Measurements from ENCODE around the gene DAP.
"Not testable (repeated sequence)": the region's sequence is repeated elsewhere in the genome, so short reads cannot be mapped to it uniquely, and the experiment has no call there.

Gene DAP

GRCh38 chr5:10668697-10669096 lies 92.3 kb downstream of the DAP start:
- DNase-seq, result no peak

DNA sequence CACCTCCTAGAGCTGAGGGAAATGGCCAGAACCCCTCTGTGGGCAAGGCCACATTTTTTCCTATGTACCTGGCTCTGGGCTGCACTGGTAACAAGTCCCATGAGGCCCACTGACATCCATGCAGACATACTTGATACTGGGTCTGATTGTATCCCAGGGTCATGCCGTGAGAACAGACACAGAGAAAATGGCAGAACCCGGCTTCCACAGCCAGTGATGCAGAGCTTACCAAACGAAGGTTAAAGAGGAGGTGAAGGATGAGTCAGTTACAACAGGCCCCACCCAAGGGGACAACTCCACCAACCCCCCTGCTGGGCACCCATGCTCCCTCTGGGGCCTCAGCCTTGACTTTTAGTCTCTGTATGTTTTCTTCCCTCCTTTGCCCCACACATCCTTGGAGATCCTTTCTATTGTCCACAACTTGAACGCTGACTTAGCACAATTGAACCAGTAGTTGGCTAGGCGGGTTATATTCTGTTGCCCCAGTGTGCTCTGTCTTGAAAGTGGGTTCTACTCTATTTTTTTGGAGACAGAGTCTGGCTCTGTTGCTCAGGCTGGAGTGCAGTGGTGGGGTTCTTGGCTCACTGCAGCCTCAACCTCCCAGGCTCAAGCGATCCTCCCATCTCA lies 93.5 kb downstream of the DAP start:
- no peak for DNase-seq

GRCh38 chr5:10666531-10667299 lies 94.3 kb downstream of the DAP start:
- no peak for DNase-seq

- DNase-seq, result no peak
Observed at GRCh38 chr5:10665799-10666198, 95.2 kb downstream of the DAP start.

GRCh38 chr5:10664180-10664769 lies 96.8 kb downstream of the DAP start:
- not testable (repeated sequence) for DNase-seq

DNA sequence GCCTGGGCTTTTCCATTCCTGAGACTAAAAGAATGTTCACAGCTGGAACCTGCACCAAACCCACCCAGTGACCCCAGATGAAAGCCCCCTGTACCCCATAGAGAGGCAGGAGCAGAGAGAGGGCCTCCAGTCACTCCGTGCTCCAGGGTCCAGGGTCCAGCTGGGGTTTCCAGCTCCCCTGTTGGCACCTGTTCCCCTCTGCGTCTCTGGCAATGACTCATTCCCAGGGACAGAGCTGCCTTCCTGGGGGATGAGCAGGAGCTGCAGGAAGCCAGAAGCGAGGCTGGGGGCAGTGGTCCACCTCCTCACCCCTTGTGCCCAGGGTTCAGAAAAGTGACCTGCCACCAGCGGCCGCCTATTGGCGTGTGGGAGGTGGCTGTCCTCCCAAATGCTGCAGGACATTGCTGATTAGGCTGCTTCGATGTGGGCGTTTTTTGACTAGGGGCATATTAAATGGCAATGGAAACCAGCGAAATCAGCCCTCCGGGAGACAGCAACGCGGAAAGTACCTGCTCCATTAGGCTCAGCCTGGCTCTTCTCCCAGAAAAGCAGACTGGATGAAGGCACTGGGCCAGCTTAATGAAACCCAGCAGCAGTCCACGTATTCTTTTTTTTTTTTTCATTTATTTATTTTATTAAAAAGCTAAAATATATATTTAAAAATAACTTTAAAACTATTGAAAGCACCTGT lies 97.4 kb downstream of the DAP start:
- no peak for DNase-seq

DNA sequence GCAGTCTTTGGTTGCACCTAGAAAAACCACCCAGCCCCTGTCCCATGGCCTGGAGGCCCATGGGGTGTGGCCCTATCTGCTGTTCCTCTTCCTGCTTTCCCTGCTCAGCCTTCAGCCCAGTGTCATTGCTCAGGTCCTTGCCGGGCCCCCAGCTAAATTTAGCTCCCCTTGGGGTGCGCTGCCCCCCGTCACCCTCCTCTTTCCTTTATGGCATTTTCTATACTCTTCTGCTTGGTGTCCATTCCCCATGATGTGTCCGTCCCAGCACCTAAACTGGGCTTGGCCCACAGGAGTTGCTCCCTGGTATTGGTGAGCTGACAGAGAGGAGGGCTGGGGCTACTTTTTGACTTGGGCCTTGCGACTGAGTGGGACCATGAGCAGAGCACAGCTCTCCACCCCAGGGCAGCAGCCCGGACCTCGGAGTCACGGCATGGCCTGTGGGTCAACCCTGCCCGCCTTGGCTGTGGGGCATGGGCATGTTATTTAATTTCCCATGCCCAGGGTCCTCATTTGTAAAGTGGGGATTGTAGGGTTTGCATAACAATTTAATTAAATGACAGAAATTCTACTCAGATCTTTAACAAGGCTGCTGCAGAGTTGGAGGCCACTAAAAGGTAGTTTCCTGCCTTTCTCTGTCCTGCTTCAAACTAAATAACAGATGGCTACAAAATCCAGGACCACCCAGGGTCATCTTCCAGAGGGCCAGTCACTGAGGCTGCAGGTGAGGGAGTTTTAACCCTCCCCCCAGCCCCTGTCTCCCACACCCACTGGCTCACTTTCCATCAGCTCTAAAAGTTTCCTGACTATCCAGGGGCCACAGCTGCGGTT lies 98.2 kb downstream of the DAP start:
- no peak for DNase-seq

DNA sequence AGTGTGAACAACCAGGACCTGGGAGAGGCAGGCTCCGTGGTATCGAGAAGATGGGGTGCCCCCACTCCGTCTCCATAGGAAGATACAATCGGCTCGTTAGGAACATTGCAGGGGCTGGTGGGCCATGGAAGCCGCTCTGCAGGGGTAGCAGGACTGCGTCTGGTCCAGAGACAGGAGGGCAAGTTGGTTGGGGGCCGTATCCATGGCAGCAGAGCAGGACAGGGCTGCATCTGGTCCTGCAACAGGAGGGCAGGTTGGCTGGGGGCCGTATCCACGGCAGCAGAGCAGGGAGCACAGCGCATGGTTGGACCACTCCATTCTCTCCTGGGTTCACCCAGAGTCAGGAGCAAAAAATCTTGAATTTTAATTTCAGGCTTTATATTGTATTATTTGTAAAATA lies 99.0 kb downstream of the DAP start:
- DNase-seq, result no peak

DNA sequence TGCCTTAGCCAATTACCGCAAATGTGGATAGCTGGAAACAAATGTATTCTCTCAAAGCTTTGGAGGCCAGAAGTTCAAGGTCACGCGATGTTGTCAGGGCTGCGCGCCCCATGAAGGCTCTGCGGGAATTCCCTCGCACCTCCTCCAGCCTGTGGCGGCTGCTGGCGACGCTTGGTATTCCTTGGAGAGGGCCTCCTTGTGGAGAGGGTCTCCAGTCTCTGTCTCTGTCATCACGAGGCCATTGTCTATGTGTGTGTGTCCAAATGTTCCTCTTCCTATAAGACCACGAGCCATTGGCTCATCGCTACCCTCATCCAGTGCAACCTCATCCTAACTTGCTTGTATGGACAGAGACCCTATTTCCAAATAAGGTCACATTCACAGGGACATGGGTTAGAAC lies 99.6 kb downstream of the DAP start:
- no peak for DNase-seq

DNA sequence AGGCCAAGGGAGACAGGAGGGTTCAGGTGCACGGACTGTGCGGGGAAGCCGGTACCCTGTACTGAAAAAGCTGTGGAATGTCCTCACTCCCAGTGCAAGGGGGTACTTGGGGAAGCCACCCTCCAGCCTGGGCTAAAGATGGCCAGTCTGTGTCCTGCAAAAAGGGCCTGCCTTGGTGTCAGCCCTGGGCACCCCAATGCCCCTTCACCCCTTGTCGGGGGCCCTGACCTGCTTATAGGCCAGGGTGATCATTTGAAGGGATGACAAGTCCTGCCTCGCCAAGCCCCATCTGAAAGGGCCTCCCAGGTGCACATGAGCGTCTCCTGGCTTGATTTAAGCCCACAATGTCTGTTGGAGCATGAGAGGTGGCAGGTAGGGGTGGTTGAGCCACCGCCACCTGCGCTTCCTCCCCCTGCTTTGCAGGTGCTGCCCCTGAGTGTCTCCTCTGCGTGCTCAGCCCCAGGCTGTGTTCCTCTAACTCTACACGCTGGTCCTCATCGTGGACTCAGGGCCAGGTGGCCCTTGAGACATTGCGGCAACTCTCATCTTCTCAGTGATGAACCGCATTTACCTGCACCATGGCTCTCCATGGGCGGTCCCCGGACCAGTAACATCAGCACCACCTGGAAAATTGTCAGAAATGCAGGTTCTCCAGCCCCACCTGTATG lies 100.2 kb downstream of the DAP start:
- no peak for DNase-seq

GRCh38 chr5:10660135-10660534 lies 100.9 kb downstream of the DAP start:
- no peak for DNase-seq

GRCh38 chr5:10658265-10658664 lies 102.8 kb downstream of the DAP start:
- DNase-seq, result no peak

DNA sequence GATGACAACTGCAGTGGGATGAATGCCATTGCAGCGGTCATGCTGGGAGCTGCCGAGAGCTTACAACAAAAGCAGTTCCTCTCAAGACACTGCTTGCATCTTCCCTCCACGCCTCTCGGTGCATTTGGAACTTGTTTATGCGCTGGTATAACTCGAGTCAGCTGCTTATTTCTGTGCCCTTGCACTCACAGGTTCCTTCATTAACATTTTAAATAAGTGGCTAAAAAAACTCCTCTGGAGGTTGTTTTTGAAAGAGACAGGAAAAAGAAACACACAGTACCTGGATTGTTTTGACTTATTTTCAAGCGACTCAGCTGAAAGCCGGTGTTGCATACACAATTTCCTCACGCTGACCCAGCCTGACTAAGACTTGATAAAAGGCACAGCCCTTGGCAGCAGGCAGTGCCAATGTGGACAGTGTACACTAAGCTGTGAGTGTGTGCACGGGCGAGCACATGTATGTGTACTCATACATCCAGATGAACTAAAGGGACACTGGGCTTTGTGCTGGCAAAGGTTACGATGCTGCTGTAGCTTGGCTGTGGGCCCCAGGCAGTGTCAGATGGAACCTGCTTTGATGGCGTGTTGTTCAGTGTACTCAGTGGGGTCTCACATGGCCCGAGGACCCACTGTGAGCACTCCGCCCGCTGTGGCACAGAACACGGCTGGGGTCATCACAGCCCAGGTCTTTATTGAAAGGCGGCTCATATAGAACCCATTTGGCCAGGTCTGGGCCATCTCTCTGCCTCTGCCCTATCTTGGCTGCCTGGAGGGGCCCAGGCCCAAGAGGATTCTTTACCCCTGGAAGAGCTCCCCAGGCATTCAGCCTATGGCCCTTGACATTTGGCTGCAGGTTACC lies 104.8 kb downstream of the DAP start:
- DNase-seq, result no peak

- DNase-seq, result peak in 1 of 2 experiments; percentile 19
Observed at GRCh38 chr5:10655161-10655971, 105.7 kb downstream of the DAP start.

GRCh38 chr5:10654566-10654965 lies 106.5 kb downstream of the DAP start:
- no peak for DNase-seq

DNA sequence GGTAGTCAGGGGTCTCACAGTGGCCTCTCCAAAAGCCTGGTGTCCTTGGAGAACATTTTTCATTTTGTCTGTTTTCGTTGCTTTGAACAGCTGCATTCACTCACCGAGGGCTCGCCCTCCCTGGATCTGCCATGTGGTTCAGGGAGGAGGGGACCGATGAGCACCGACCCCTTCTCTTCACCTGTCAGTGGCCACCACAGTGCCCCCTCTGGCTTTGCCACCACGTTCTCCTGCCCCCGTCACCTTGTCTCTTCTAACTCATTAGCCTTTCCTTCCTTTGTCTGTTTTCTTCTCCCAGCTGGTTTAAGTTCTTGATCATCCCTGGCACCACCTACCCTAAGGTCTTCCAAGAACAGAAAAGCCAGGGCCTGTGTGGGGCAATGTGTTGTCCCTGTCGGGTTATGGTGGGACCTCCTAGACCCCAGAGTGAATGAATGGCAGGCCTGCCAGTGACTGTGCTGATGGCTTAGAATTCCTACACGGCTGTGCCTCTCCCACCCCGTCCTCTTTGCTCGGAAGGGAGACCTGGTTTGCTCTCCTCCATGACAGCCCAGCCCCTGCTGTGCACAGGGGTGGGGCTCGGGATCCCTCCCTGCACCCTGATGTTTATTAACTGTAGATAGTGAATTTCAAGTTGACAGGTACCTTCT lies 107.2 kb downstream of the DAP start:
- DNase-seq, result no peak

DNA sequence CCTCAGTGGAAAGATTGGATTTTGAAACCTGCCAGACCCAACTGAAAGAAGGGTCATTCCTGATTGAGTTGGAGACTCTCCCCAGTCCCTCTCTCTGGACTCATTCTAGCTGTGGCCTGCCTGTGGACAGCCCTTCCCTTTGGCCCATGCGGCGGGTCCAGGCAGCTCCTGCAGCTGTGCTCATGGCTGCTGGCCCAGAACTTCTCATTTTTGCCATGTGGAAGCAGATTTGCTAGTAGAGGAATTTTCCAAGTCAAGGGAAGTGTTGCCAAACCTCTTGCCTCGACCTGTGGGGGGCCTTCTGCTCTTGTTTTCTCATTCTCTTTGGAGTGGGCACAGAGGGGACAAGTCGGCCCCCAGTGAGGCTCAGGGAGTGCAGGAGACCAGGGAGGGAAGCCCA lies 108.0 kb downstream of the DAP start:
- no peak for DNase-seq

GRCh38 chr5:10652606-10653005 lies 108.4 kb downstream of the DAP start:
- DNase-seq, result no peak

DNA sequence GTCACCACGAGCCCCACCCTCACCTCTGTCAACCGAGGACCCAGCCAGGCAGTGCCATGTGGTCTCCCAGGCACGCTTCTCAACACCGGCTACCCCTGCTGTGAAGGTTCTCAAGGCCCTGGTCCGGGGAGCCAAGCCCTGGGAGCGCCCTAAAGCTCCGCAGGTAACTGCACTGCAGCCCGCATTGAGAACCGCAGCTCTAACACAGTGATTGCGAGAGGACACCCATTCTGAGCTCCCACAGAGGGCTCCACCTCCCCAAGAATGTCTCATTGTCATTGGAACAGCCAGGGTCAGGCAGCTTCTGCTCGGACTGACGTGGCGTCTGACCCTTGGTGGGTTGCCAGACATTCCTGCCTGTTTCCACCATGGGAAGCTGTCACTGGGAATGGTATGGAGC lies 108.9 kb downstream of the DAP start:
- DNase-seq, result no peak

Data from NCI-H524 (cell line).